ENCODE data around the gene TMEM231. TPM values are rescaled to one million over a fixed set of nuclear protein-coding genes. Genes with fewer than 3 reads are reported as not detected.

The TMEM231 gene
- total and polyA plus RNA-seq, 2 donors (not counting 3 experiments of a cell fraction or from before 2014, with no cell fraction given) = 10.0 to 35.8 TPM

DNA sequence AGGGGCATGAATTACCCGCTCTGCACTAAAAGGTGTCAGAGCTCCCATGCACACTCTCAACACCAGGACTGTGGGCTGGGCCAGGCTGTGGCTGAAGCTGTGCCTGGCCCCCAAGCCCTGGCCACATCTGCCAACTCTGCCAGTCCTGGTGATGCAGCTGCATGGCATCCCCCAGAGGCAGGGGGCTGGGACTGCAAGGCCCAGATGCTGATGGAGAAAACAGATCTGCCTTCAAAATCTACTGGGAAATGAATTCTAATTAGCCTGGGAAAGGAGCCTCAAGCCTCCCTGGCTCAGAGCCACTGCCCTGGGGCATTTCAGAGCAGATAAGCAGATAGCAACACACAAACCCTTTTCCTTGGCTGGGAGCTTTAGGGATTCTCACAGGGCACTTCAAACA lies 64.2 kb downstream of the TMEM231 start:
- H3K36me3 ChIP-seq (ENCODE audit: control insufficient read depth in 2 of 2, extremely low read depth in 1 of 2, insufficient read depth in 2 of 2, low read length in 2 of 2) = no peaks in the 10 kb centered on the region
- peaks cover 2% of the 10 kb centered on the region for H4K20me1 ChIP-seq (replicated peaks; ENCODE audit: control insufficient read depth, extremely low read depth, insufficient read depth, low read length)
- peaks cover 2 to 6% of the 10 kb centered on the region in 2 experiments for H3K27me3 ChIP-seq (ENCODE audit: control insufficient read depth in 2 of 2, insufficient read depth in 2 of 2, low read length in 2 of 2)
- ChIA-PET CTCF (interaction anchor here (1.2 kb wide), 1 partner anchor 27 kb away, joined by 3 read pairs; no protein-coding TSS in a partner anchor), POLR2A (no interaction called here)
- no peak overlapping the region for H2AFZ ChIP-seq (ENCODE audit: low read depth, low read length)
- no peak for TF ChIP-seq GATA2 (IDR thresholded peaks at IDR 0.05; ENCODE audit: insufficient read depth, insufficient read length, low read depth, low read length)
- no peak for TF ChIP-seq POLR2A (IDR thresholded peaks at IDR 0.05; ENCODE audit: low read depth, low read length)
- TF ChIP-seq JUN (IDR thresholded peaks at IDR 0.05; ENCODE audit: borderline replicate concordance, insufficient read depth, insufficient read length, low read depth) = no peak
- no peak for TF ChIP-seq POLR2AphosphoS5 (IDR thresholded peaks at IDR 0.05; ENCODE audit: insufficient read depth, low read depth, low read length)
- no peak for TF ChIP-seq EZH2 (IDR thresholded peaks at IDR 0.05; ENCODE audit: borderline replicate concordance, low read depth, low read length, severe bottlenecking)
- no peak for TF ChIP-seq MYC (IDR thresholded peaks at IDR 0.05; ENCODE audit: low read depth, low read length)
- no peak for TF ChIP-seq FOS (IDR thresholded peaks at IDR 0.05; ENCODE audit: borderline replicate concordance, insufficient read depth, low read length)
- TF ChIP-seq MAX (IDR thresholded peaks at IDR 0.05; ENCODE audit: insufficient read depth, insufficient read length) = no peak
- TF ChIP-seq, protein P1, sequence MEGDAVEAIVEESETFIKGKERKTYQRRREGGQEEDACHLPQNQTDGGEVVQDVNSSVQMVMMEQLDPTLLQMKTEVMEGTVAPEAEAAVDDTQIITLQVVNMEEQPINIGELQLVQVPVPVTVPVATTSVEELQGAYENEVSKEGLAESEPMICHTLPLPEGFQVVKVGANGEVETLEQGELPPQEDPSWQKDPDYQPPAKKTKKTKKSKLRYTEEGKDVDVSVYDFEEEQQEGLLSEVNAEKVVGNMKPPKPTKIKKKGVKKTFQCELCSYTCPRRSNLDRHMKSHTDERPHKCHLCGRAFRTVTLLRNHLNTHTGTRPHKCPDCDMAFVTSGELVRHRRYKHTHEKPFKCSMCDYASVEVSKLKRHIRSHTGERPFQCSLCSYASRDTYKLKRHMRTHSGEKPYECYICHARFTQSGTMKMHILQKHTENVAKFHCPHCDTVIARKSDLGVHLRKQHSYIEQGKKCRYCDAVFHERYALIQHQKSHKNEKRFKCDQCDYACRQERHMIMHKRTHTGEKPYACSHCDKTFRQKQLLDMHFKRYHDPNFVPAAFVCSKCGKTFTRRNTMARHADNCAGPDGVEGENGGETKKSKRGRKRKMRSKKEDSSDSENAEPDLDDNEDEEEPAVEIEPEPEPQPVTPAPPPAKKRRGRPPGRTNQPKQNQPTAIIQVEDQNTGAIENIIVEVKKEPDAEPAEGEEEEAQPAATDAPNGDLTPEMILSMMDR (IDR thresholded peaks at IDR 0.05; ENCODE audit: extremely low read depth in 1 of 2, insufficient read depth in 1 of 2, low read depth in 1 of 2, low read length in 2 of 2) = no peak
- H3K9me1 ChIP-seq (replicated peaks; ENCODE audit: control insufficient read depth, extremely low read depth, insufficient read depth, low read length) = no peaks in the 10 kb centered on the region
- no peaks in the 10 kb centered on the region for H3K79me2 ChIP-seq (ENCODE audit: control insufficient read depth, insufficient read depth, low read length)
- no peak overlapping the region for H3K4me2 ChIP-seq (ENCODE audit: insufficient read depth, low read length)
- H3K9ac ChIP-seq (replicated peaks; ENCODE audit: extremely low read depth, insufficient read depth, low read length) = no peak overlapping the region
- H3K4me1 ChIP-seq (ENCODE audit: control insufficient read depth, extremely low read depth, insufficient read depth, low read length) = peaks cover 7% of the 10 kb centered on the region
- no TSS peak for BruUV-seq (replicated peaks)
- no peak overlapping the region for H3K4me3 ChIP-seq (replicated peaks in 1 of 3; ENCODE audit: insufficient read depth in 1 of 3, low read depth in 1 of 3, low read length in 3 of 3)
- DNase-seq (ENCODE audit: low read depth, low spot score) = no peak
- dilution Hi-C loops (cut with MboI; ENCODE audit: extremely low pct_ligation_motif_present, low sequenced_read_pairs) (no loop called here), intact Hi-C loops (cut with micrococcal nuclease) (no loop called here)
- FAIRE-seq = no peak
- H3K9me3 ChIP-seq (replicated peaks; ENCODE audit: control insufficient read depth, insufficient read depth, low read length) = no peaks in the 10 kb centered on the region
- no peak overlapping the region for H3K27ac ChIP-seq (ENCODE audit: insufficient read depth, low read depth, low read length)
